Mesothelial cell of epicardium (in vitro differentiated cells): ENCODE measurements around the gene TMEM254. TPM values are rescaled to one million over a fixed set of nuclear protein-coding genes. Genes with fewer than 3 reads are reported as not detected.
"Not testable (repeated sequence)": the region's sequence is repeated elsewhere in the genome, so short reads cannot be mapped to it uniquely, and the experiment has no call there.

Experiments used
- DNase-seq, 2 experiments: peaks; one replicate each; pipeline ENCODE4 v3.0.0; 2021; ENCODE audit warnings: low spot score in 2 of 2; ENCODE audit not compliant: unreplicated experiment in 2 of 2
- H3K27ac Mint-ChIP-seq: 2 replicates; pipeline ENCODE4 v1.8.0; 2021; ENCODE audit warnings: mixed read lengths
- H3K27me3 Mint-ChIP-seq: 2 replicates; pipeline ENCODE4 v1.8.0; 2021; ENCODE audit warnings: low read depth, mixed read lengths
- H3K36me3 Mint-ChIP-seq: 2 replicates; pipeline ENCODE4 v1.8.0; 2021; ENCODE audit warnings: mixed read lengths
- H3K4me1 Mint-ChIP-seq: 2 replicates; pipeline ENCODE4 v1.8.0; 2021; ENCODE audit warnings: mixed read lengths
- H3K4me3 Mint-ChIP-seq: 2 replicates; pipeline ENCODE4 v1.8.0; 2021; ENCODE audit warnings: mild to moderate bottlenecking, moderate library complexity, mixed read lengths
- H3K9me3 Mint-ChIP-seq: 2 replicates; pipeline ENCODE4 v1.8.0; 2021; ENCODE audit warnings: mixed read lengths
- total RNA-seq: library from RNA; stranded (reverse); gene quantifications from 3 replicates; pipeline ENCODE4 v1.2.1, GENCODE V29; 2021
- TF ChIP-seq, protein P1 (sequence below): fragments of 200-600 bp; sonication (generic); IDR thresholded peaks from one replicate; pipeline ENCODE4 v1.5.0; 2021; ENCODE audit warnings: antibody characterized with exemption; ENCODE audit not compliant: unreplicated experiment

The TMEM254 gene, protein sequence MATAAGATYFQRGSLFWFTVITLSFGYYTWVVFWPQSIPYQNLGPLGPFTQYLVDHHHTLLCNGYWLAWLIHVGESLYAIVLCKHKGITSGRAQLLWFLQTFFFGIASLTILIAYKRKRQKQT
- 26.1 to 32.0 TPM (median 30.7 TPM) in 3 replicates for total RNA-seq

DNA sequence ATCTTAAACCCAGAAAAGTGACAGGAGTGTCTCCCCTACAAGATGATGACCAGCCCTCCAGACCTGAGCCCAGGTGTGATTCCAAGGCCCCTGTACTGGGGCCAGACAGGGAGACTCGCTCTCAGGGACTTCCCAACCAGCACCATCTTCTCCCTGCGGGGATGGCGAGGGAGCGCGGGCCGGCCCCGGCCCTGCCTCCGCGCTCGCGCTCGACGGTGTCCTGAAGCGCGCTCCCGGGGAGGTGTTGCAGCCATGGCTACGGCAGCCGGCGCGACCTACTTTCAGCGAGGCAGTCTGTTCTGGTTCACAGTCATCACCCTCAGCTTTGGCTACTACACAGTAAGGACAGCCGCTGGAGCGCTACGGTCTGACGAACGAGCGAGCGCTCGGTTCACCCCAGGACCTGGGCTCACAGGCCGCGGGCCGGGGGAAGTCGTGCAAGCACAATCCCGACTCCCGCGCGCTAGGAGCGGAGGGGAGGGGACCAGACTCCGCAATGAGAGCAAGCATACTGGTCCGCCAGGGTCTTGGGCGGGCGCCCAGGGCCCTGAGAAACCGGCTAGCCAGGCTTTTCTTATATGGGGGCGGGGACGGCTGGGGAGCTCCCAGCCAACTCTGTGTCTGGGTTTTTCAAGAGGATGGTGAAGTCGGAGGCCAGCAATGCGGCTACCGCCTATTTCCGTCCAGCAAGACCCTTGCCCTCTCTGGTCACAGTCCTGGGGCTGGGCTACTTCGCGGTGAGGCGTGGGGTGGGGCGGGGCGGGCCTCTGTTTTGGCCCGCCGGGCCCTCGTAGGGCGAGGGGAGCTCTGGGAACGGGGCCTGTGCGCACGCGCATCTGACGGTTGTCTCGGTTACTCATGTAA, at the start of gene TMEM254:
Gene TMEM254, plus strand, starts transcription at position 218 of the 864 bp plus-strand sequence. Its CDS starts 35 bp downstream, at position 253.
- Mint-ChIP-seq H3K27ac (peak within 1 kb of the TSS; percentile 97), H3K27me3 (no peaks in the 10 kb centered on the region), H3K4me3 (peak within 1 kb of the TSS; percentile 90), H3K36me3 (peaks cover 5% of the 10 kb centered on the region), H3K9me3 (no peaks in the 10 kb centered on the region), H3K4me1 (peaks cover 16% of the 10 kb centered on the region)
- TF ChIP-seq, protein P1, sequence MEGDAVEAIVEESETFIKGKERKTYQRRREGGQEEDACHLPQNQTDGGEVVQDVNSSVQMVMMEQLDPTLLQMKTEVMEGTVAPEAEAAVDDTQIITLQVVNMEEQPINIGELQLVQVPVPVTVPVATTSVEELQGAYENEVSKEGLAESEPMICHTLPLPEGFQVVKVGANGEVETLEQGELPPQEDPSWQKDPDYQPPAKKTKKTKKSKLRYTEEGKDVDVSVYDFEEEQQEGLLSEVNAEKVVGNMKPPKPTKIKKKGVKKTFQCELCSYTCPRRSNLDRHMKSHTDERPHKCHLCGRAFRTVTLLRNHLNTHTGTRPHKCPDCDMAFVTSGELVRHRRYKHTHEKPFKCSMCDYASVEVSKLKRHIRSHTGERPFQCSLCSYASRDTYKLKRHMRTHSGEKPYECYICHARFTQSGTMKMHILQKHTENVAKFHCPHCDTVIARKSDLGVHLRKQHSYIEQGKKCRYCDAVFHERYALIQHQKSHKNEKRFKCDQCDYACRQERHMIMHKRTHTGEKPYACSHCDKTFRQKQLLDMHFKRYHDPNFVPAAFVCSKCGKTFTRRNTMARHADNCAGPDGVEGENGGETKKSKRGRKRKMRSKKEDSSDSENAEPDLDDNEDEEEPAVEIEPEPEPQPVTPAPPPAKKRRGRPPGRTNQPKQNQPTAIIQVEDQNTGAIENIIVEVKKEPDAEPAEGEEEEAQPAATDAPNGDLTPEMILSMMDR = no peak
- DNase-seq = peak; percentile 80 to 92

DNA sequence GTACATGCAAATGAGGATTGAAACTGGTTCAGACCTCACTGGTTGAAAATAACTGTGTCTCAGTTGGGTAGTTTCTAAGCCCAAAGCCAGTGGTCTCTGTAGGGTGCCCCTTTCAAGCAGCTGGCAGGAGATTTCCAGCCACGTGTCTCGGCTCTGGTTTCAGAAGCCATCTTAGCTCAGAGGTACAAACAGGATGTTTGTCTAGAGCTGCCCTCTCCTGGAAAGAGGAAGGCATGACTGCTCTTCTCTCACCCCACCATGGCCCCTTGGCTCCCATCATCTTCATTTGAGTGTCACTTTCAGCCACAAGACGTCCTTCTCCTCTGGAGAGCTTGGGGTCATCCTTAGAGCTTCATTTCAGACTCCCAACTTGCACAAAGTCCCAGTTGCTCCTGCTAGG, 49.3 kb upstream of the TMEM254 start:
- H3K4me1 Mint-ChIP-seq, H3K36me3 Mint-ChIP-seq, H3K27ac Mint-ChIP-seq, H3K27me3 Mint-ChIP-seq, DNase-seq, H3K9me3 Mint-ChIP-seq, H3K4me3 Mint-ChIP-seq: not testable (repeated sequence)

DNA sequence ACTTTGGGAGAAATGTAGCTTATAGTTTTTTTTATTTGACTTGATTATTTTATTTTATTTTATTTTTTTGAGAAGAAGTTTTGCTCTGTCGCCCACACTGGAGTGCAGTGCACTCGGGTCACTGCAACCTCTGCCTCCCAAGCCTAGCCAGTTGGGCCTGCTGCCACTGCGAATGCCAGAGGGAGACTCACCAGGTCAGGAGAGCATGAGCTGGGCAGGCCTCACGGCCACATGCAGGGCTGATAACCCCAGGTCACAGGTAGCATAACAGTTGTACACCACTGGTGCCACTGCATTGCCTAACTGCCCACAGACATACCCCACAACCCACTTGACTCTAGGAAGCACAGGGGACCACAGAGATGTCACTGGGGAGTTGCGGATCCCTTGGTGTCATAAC, 48.6 kb upstream of the TMEM254 start:
- not testable (repeated sequence) for H3K4me3 Mint-ChIP-seq, H3K27me3 Mint-ChIP-seq, H3K27ac Mint-ChIP-seq, H3K4me1 Mint-ChIP-seq, H3K9me3 Mint-ChIP-seq, DNase-seq, H3K36me3 Mint-ChIP-seq

DNA sequence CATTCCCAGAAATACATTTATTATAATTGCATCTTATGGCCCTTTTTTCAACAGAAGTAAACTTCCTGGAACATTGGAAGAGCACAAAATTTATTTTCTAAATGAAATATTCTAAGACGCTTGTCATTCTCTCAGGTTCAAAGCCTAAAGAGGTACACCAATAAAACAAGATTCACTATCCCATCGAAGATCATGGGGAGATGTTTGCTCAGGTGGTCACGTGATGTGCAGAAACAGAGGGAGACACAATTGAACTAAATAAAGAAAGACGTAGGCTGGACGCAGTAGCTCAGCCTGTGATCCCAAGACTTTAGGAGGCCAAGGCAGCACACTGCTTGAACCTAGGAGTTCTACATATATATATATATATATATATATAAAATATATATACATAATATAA, 46.0 kb upstream of the TMEM254 start:
- DNase-seq = no peak
- Mint-ChIP-seq H3K4me3 (no peak overlapping the region), H3K4me1 (no peaks in the 10 kb centered on the region), H3K36me3 (no peaks in the 10 kb centered on the region), H3K9me3 (no peaks in the 10 kb centered on the region), H3K27me3 (no peaks in the 10 kb centered on the region), H3K27ac (no peak overlapping the region)
- TF ChIP-seq, protein P1 = no peak

DNA sequence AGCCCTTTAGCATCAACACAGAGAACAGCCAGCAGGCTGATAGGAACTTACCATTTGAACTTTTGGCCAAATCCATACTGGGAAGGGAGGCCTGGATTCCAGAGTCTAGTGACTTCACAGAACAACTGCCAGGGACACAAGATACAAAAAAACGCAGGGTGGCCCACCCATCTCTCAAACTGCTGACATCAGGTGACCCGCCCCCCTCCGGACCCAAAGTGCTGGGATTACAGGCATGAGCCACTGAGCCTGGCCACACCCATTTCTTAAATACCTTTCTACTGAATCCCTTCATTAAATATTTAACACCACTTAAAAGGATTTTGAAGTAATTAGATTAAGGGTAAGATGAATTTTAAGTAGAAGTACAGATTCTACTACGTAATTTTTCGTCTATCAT, 43.7 kb upstream of the TMEM254 start:
- not testable (repeated sequence) for H3K27me3 Mint-ChIP-seq, H3K27ac Mint-ChIP-seq, H3K9me3 Mint-ChIP-seq, DNase-seq, H3K4me1 Mint-ChIP-seq, H3K36me3 Mint-ChIP-seq, H3K4me3 Mint-ChIP-seq

DNA sequence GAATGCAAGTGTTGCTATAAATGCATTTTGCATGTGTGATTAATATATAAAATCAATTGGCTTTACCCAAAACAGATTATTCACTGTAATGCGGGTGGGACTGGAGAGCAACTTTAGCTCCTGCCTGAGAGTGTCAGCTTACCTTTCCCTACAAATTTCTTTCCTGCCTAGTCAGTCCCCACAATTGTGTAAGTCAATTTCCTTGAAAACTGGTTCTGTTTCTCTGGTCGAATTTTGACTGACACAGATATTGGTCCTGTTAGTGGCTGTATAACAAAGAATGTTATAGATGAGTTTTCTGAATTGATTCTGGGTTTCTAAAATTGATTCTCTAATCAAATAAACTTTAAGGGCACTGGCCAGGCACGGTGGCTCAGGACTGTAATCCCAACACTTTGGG, 43.0 kb upstream of the TMEM254 start:
- H3K36me3 Mint-ChIP-seq, H3K27ac Mint-ChIP-seq, H3K27me3 Mint-ChIP-seq, DNase-seq, H3K9me3 Mint-ChIP-seq, H3K4me3 Mint-ChIP-seq, H3K4me1 Mint-ChIP-seq: not testable (repeated sequence)

DNA sequence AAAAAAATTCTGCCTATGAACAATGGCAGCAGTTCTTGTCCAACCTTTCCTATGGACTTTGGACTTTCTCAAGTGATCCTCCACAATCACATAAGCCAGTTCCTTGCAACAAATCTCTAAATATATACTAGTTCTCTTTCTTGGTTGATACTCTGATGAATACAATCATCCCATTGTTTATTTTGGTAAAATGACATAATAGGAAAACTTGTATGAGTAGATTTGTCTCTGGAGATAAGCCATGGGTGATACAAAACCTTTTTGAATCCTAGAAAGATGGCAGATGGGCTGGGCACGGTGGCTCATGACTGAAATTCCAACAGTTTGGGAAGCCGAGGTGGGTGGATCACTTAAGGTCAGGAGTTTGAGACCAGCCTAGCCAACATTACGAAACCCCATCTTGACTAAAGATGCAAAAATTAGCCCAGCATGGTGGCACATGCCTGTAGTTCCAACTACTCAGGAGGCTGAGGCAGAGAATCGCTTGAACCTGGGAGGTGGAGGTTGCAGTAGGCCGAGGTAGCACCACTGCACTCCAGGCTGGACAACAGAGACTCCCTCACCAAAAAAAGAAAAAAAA, 41.5 kb upstream of the TMEM254 start:
- not testable (repeated sequence) for DNase-seq, H3K36me3 Mint-ChIP-seq, H3K27ac Mint-ChIP-seq, H3K4me1 Mint-ChIP-seq, H3K9me3 Mint-ChIP-seq, H3K27me3 Mint-ChIP-seq, H3K4me3 Mint-ChIP-seq

DNA sequence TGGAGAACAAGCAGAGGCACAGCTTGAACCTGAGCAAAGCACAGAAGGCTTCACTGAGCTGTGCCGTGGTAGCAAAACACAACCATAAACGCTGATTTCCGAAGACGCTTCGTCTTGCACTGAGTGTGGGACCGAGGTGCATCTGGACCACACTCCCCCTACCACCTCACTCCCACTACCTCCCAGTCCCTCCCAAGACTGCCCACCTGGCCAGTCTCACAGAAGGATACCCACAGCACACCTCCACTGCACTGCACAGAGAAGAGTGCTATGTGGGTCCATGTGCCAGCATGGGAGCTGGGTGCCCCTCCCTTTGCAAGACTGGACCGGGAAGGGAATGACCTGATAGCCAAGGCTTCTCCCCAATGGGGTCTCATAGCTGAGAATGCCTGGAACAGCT, 40.2 kb upstream of the TMEM254 start:
- H3K27me3 Mint-ChIP-seq, H3K4me1 Mint-ChIP-seq, H3K4me3 Mint-ChIP-seq, H3K9me3 Mint-ChIP-seq, H3K27ac Mint-ChIP-seq, H3K36me3 Mint-ChIP-seq, DNase-seq: not testable (repeated sequence)
